H1 (cell line): ENCODE results near the gene SMC3. TPM values are rescaled to one million over a fixed set of nuclear protein-coding genes. Genes with fewer than 3 reads are reported as not detected.

ENCODE experiments used
- CTCF ChIA-PET: fragments of 300-600 bp; sonication (Branson Sonifier 250); formaldehyde crosslinking; loops from one replicate; lab custom pipeline; 2021; ENCODE audit not compliant: partially characterized antibody; lab: Charles Lee
- POLR2A ChIA-PET: fragments of 300-600 bp; sonication (Branson Sonifier 250); formaldehyde crosslinking; loops from one replicate; lab custom pipeline; 2021; ENCODE audit warnings: inconsistent platforms; ENCODE audit not compliant: partially characterized antibody; lab: Charles Lee
- DNase-seq, 2 experiments: peaks; one replicate each; pipeline versions ENCODE4 v3.0.0 to v3.0.0-alpha.2; 2010 to 2022; ENCODE audit warnings: low spot score in 2 of 2, low read depth in 1 of 2, mixed read lengths in 1 of 2
- FAIRE-seq: peaks from 2 replicates; lab custom pipeline; 2011; peaks lifted over from hg19 to GRCh38; lab: Jason Lieb, UNC
- H2AFZ ChIP-seq: 2 replicates; pipeline ENCODE4 v1.8.1; 2012; ENCODE audit warnings: low read length, inconsistent platforms
- H2AK5ac ChIP-seq: 2 replicates; pipeline ENCODE4 v1.6.1; 2013; ENCODE audit warnings: low read depth, low read length
- H2BK120ac ChIP-seq: replicated peaks from 2 replicates; pipeline ENCODE3; 2013; ENCODE audit warnings: low read depth, low read length, inconsistent platforms
- H2BK12ac ChIP-seq: 2 replicates; pipeline ENCODE4 v1.6.1; 2013; ENCODE audit warnings: low read depth, low read length
- H2BK15ac ChIP-seq: 2 replicates; pipeline ENCODE4 v1.6.1; 2013; ENCODE audit warnings: low read length
- H2BK20ac ChIP-seq: 2 replicates; pipeline ENCODE4 v1.6.1; 2013; ENCODE audit warnings: low read length
- H2BK5ac ChIP-seq: 2 replicates; pipeline ENCODE4 v1.6.1; 2013; ENCODE audit warnings: low read depth, low read length
- H3K14ac ChIP-seq: 2 replicates; pipeline ENCODE4 v1.6.1; 2013; ENCODE audit warnings: inconsistent platforms; ENCODE audit not compliant: insufficient read length
- H3K18ac ChIP-seq: 2 replicates; pipeline ENCODE4 v1.6.1; 2013; ENCODE audit warnings: low read length; ENCODE audit errors: extremely low read depth
- H3K23ac ChIP-seq: 2 replicates; pipeline ENCODE4 v1.6.1; 2013; ENCODE audit warnings: inconsistent platforms; ENCODE audit not compliant: insufficient read length
- H3K23me2 ChIP-seq: 2 replicates; pipeline ENCODE4 v1.6.1; 2013; ENCODE audit warnings: low read depth, low read length
- H3K27ac ChIP-seq: 2 replicates; pipeline ENCODE4 v1.6.1; 2011; ENCODE audit warnings: low read depth, low read length, inconsistent platforms
- H3K27me3 ChIP-seq, 4 experiments: replicated peaks in 1 of 4; 1 replicate in 1 of 4; 2 replicates in 3 of 4; pipeline versions ENCODE4 v1.6.1 to v1.8.1; 2011 to 2013; ENCODE audit warnings: low read length in 3 of 4, mild to moderate bottlenecking in 3 of 4, inconsistent platforms in 2 of 4, mixed read lengths in 2 of 4, moderate library complexity in 1 of 4; ENCODE audit not compliant: control insufficient read depth in 3 of 4, insufficient read depth in 3 of 4; ENCODE audit errors: extremely low read depth in 1 of 4
- H3K36me3 ChIP-seq, 4 experiments: 2 replicates each; pipeline versions ENCODE4 v1.6.1 to v1.8.1; 2011 to 2013; ENCODE audit warnings: mild to moderate bottlenecking in 4 of 4, low read length in 3 of 4, moderate library complexity in 2 of 4, control low read depth in 1 of 4, inconsistent platforms in 1 of 4; ENCODE audit not compliant: insufficient read depth in 4 of 4, control insufficient read depth in 2 of 4
- H3K4ac ChIP-seq: replicated peaks from 2 replicates; pipeline ENCODE3; 2013; ENCODE audit warnings: low read length, low read depth, mixed read lengths, inconsistent platforms; ENCODE audit not compliant: insufficient read length
- H3K4me1 ChIP-seq, 4 experiments: replicated peaks in 1 of 4; 1 replicate in 1 of 4; 2 replicates in 3 of 4; pipeline versions ENCODE4 v1.6.1 to v1.8.1; 2011 to 2013; ENCODE audit warnings: low read length in 3 of 4, inconsistent platforms in 2 of 4, mixed read lengths in 1 of 4; ENCODE audit not compliant: insufficient read depth in 4 of 4, control insufficient read depth in 3 of 4
- H3K4me2 ChIP-seq, 2 experiments: 2 replicates each; pipeline versions ENCODE4 v1.6.1 to v1.8.1; 2011 to 2013; ENCODE audit warnings: low read depth in 2 of 2, low read length in 2 of 2, control low read depth in 1 of 2, inconsistent platforms in 1 of 2, mild to moderate bottlenecking in 1 of 2; ENCODE audit not compliant: insufficient read depth in 1 of 2
- H3K4me3 ChIP-seq, 4 experiments: fragments of 200-600, 300-600 bp in 1 of 4; sonication (generic), shearing (Covaris generic), sonication (Bioruptor Twin) in 1 of 4; 2 replicates each; pipeline versions ENCODE4 v1.5.1 to v1.8.1; 2011 to 2016; ENCODE audit warnings: low read length in 4 of 4, low read depth in 3 of 4, control low read depth in 2 of 4, inconsistent platforms in 2 of 4, mild to moderate bottlenecking in 2 of 4, mixed read lengths in 1 of 4, moderate library complexity in 1 of 4; ENCODE audit not compliant: insufficient read depth in 2 of 4; ENCODE audit errors: extremely low read depth in 1 of 4
- H3K56ac ChIP-seq: replicated peaks from 2 replicates; pipeline ENCODE3; 2013; ENCODE audit warnings: low read depth, mild to moderate bottlenecking, mixed read lengths, low read length, inconsistent platforms; ENCODE audit not compliant: insufficient read length
- H3K79me1 ChIP-seq: 2 replicates; pipeline ENCODE4 v1.6.1; 2013; ENCODE audit warnings: low read depth, low read length, control low read depth
- H3K79me2 ChIP-seq, 2 experiments: 2 replicates each; pipeline versions ENCODE4 v1.6.1 to v1.8.1; 2012 to 2013; ENCODE audit warnings: low read length in 2 of 2, mild to moderate bottlenecking in 2 of 2, inconsistent platforms in 1 of 2; ENCODE audit not compliant: insufficient read depth in 2 of 2, control insufficient read depth in 1 of 2
- H3K9ac ChIP-seq, 4 experiments: replicated peaks in 1 of 4; 1 replicate in 1 of 4; 2 replicates in 3 of 4; pipeline versions ENCODE4 v1.6.1 to v1.8.1; 2011 to 2013; ENCODE audit warnings: low read depth in 3 of 4, low read length in 3 of 4, control low read depth in 2 of 4, mild to moderate bottlenecking in 2 of 4, moderate library complexity in 2 of 4, inconsistent platforms in 1 of 4; ENCODE audit errors: extremely low read depth in 1 of 4
- H3K9me3 ChIP-seq, 2 experiments: 2 replicates each; pipeline versions ENCODE4 v1.6.1 to v1.8.1; 2012 to 2013; ENCODE audit warnings: mild to moderate bottlenecking in 2 of 2, moderate library complexity in 2 of 2, control low read depth in 1 of 2, inconsistent platforms in 1 of 2, low read depth in 1 of 2, low read length in 1 of 2, mixed read lengths in 1 of 2; ENCODE audit not compliant: insufficient read depth in 2 of 2
- H4K20me1 ChIP-seq, 2 experiments: replicated peaks in 1 of 2; 2 replicates each; pipeline versions ENCODE3 to v1.8.1; 2011 to 2013; ENCODE audit warnings: inconsistent platforms in 2 of 2, low read length in 2 of 2, mild to moderate bottlenecking in 1 of 2; ENCODE audit not compliant: insufficient read depth in 2 of 2, control insufficient read depth in 1 of 2
- H4K5ac ChIP-seq: 2 replicates; pipeline ENCODE4 v1.6.1; 2013; ENCODE audit warnings: low read length, low read depth, mixed read lengths, inconsistent platforms; ENCODE audit not compliant: insufficient read length
- H4K8ac ChIP-seq: 2 replicates; pipeline ENCODE4 v1.8.0; 2013; ENCODE audit warnings: mild to moderate bottlenecking, moderate library complexity, low read length, inconsistent platforms; ENCODE audit not compliant: insufficient read depth; ENCODE audit errors: extremely low read depth
- H4K91ac ChIP-seq: replicated peaks from 2 replicates; pipeline ENCODE3; 2013; ENCODE audit warnings: low read length, mixed read lengths, inconsistent platforms; ENCODE audit not compliant: insufficient read length
- BCL11A ChIP-seq, 2 experiments: IDR thresholded peaks; one replicate each; pipeline ENCODE4 v1.6.1; 2011; ENCODE audit warnings: low read depth in 2 of 2, low read length in 2 of 2, mild to moderate bottlenecking in 2 of 2
- CBX8 ChIP-seq: fragments of 300-800, 300-1000 bp; sonication (generic); IDR thresholded peaks from 2 replicates; pipeline ENCODE4 v1.7.1; 2016; ENCODE audit warnings: low read depth, low read length, borderline replicate concordance
- EGR1 ChIP-seq: IDR thresholded peaks from 2 replicates; pipeline ENCODE4 v1.6.1; 2011; ENCODE audit warnings: low read depth, low read length, borderline replicate concordance
- EP300 ChIP-seq, 2 experiments: IDR thresholded peaks; 1 replicate in 1 of 2; 2 replicates in 1 of 2; pipeline ENCODE4 v1.6.1; 2011 to 2012; ENCODE audit warnings: low read depth in 2 of 2, low read length in 2 of 2, mild to moderate bottlenecking in 2 of 2, borderline replicate concordance in 1 of 2, inconsistent platforms in 1 of 2, moderate library complexity in 1 of 2
- HDAC6 ChIP-seq: IDR thresholded peaks from one replicate; pipeline ENCODE4 v1.7.1; 2012; ENCODE audit warnings: low read depth, mild to moderate bottlenecking, inconsistent platforms, low read length, moderate library complexity
- KDM1A ChIP-seq: fragments of 200-600, 300-600 bp; sonication (generic); IDR thresholded peaks from 2 replicates; pipeline ENCODE4 v1.7.1; 2016; ENCODE audit warnings: mild to moderate bottlenecking, low read length, borderline replicate concordance
- MAFK ChIP-seq: IDR thresholded peaks from 2 replicates; pipeline ENCODE4 v1.6.1; 2012; ENCODE audit warnings: low read depth, mild to moderate bottlenecking, improper control_type of control experiment, low read length
- POLR2AphosphoS5 ChIP-seq: IDR thresholded peaks from 2 replicates; pipeline ENCODE4 v1.6.1; 2011; ENCODE audit warnings: low read depth, low read length
- POU5F1 ChIP-seq: IDR thresholded peaks from 2 replicates; pipeline ENCODE4 v1.6.1; 2011; ENCODE audit warnings: low read depth, mild to moderate bottlenecking, low read length, moderate library complexity
- RFX5 ChIP-seq: IDR thresholded peaks from 2 replicates; pipeline ENCODE4 v1.6.1; 2011; ENCODE audit warnings: low read depth, low read length, improper control_type of control experiment, borderline replicate concordance
- RNF2 ChIP-seq: fragments of 200-900, 300-1000 bp; sonication (generic); IDR thresholded peaks from 2 replicates; pipeline ENCODE4 v1.7.1; 2016; ENCODE audit warnings: borderline replicate concordance, low read depth, mild to moderate bottlenecking, antibody characterized with exemption, low read length; ENCODE audit not compliant: poor library complexity, severe bottlenecking; ENCODE audit errors: missing control alignments
- TAF1 ChIP-seq: IDR thresholded peaks from 2 replicates; pipeline ENCODE4 v1.6.1; 2011; ENCODE audit warnings: mild to moderate bottlenecking, low read depth, low read length
- WGBS, 2 experiments: shearing (Covaris generic) in 1 of 2; methylation state at CpG; one replicate each; pipeline versions ENCODE4 v1.1.6 to v1.1.7; 2013 to 2015; ENCODE audit warnings: low lambda C conversion rate in 2 of 2, mixed read lengths in 2 of 2, inconsistent platforms in 1 of 2, low coverage in 1 of 2, missing lambda C conversion rate in 1 of 2; ENCODE audit not compliant: insufficient replicate concordance in 2 of 2, insufficient coverage in 1 of 2, insufficient read length in 1 of 2; ENCODE audit errors: extremely low coverage in 1 of 2, missing lambda C conversion rate in 1 of 2; 5-methylcytosine and 5-hydroxymethylcytosine counted together
- polyA plus RNA-seq, 7 experiments: library from polyadenylated mRNA; depleted of rRNA in 3 of 7; stranded (reverse) in 5 of 7; unstranded in 2 of 7; fragments of >200 nt in 5 of 7; fragments of 200-250 nt in 2 of 7; gene quantifications; 1 replicate in 5 of 7; 2 replicates in 1 of 7; 4 replicates in 1 of 7; pipeline versions ENCODE4 v1.2.1 to v1.2.3, GENCODE V29; 2011 to 2013; ENCODE audit warnings: missing spikeins in 2 of 7, mixed read lengths in 2 of 7
- total RNA-seq: library from RNA; stranded (reverse); fragmentation: NEBNext Ultra II Directional; extraction: Animal tissue kit (Norgen Biotek cat#: 25700); gene quantifications from 2 replicates; pipeline ENCODE4 v1.2.1, GENCODE V29; 2021

SMC3 gene
- total and polyA plus RNA-seq, 2 of the 8 experiments (the other 6 are each of a cell fraction or from before 2014, with no cell fraction given): 12.7 to 93.4 TPM

- Histone ChIP-seq H3K4me2 (no peak overlapping the region), H3K56ac (no peak overlapping the region), H3K4me1 (no peaks in the 10 kb centered on the region), H4K8ac (no peak overlapping the region), H3K27ac (no peak overlapping the region), H3K9me3 (no peaks in the 10 kb centered on the region), H3K14ac (no peak overlapping the region), H2AK5ac (0 out of 2 replicates have a peak overlapping the region, but pooled peaks have one; percentile 16), H4K20me1 (no peaks in the 10 kb centered on the region), H3K23me2 (no peaks in the 10 kb centered on the region; the same call in 1 of the 2 replicates), H3K79me2 (no peaks in the 10 kb centered on the region), H3K4ac (no peak overlapping the region), H3K9ac (no peak overlapping the region), H2BK15ac (no peak overlapping the region), H3K4me3 (no peak overlapping the region), H3K27me3 (no peaks in the 10 kb centered on the region), H2BK5ac (no peak overlapping the region), H4K91ac (no peak overlapping the region), H3K79me1 (no peaks in the 10 kb centered on the region), H3K36me3 (no peaks in the 10 kb centered on the region), H3K18ac (no peak overlapping the region), H4K5ac (no peak overlapping the region), H2AFZ (no peak overlapping the region), H2BK20ac (no peak overlapping the region), H3K23ac (no peak overlapping the region), H2BK12ac (no peak overlapping the region), H2BK120ac (no peak overlapping the region)
- 88% methylated on average over 7 of the region's 7 CpGs; no CpG with 5 or more reads in 1 of the 2 experiments for WGBS, 2 experiments
- CTCF ChIA-PET: interaction anchor here (0.5 to 14.3 kb wide), 8 partner anchors 9 to 122 kb away, joined by 3 to 237 read pairs (median 4); no protein-coding TSS in a partner anchor
- POLR2A ChIA-PET: interaction anchor here (1.2 to 1.6 kb wide), 4 partner anchors 11 to 302 kb away, joined by 3 to 4 read pairs (median 3); partner anchors contain the start of genes BBIP1, RBM20 and SHOC2
- DNase-seq: no peak
- FAIRE-seq: no peak
- TF ChIP-seq BCL11A (IDR thresholded peaks at IDR 0.05; ENCODE audit: low read depth in 2 of 2, low read length in 2 of 2): no peak
- TF ChIP-seq RNF2: no peak
- TF ChIP-seq EGR1: no peak
- no peak for TF ChIP-seq KDM1A
- TF ChIP-seq MAFK: no peak
- no peak for TF ChIP-seq CBX8
- TF ChIP-seq EP300 (IDR thresholded peaks at IDR 0.05; ENCODE audit: borderline replicate concordance in 1 of 2, low read depth in 2 of 2, low read length in 2 of 2): no peak
- TF ChIP-seq HDAC6: no peak
- TF ChIP-seq POLR2AphosphoS5: no peak
- TF ChIP-seq TAF1: no peak
- no peak for TF ChIP-seq POU5F1
- no peak for TF ChIP-seq RFX5
Observed at GRCh38 chr10:110617425-110618229, 50.1 kb downstream of the SMC3 start.
